Smooth muscle cell (in vitro differentiated cells): ENCODE results near the gene ARCN1. TPM values are rescaled to one million over a fixed set of nuclear protein-coding genes. Genes with fewer than 3 reads are reported as not detected.

Experiments used
- DNase-seq: peaks from one replicate; lab custom pipeline; 2025; ENCODE audit not compliant: unreplicated experiment; lab: John Stamatoyannopoulos, UW
- H2AFZ ChIP-seq: fragments of 200-600 bp; sonication (generic); 2 replicates; pipeline ENCODE4 v1.6.0; 2016; ENCODE audit warnings: antibody characterized with exemption, low read depth, mild to moderate bottlenecking
- H3F3A ChIP-seq: fragments of 200-600 bp; sonication (generic); 2 replicates; pipeline ENCODE4 v1.6.0; 2017; ENCODE audit warnings: antibody characterized with exemption, low read depth
- H3K27ac ChIP-seq: fragments of 200-600 bp; sonication (generic); 2 replicates; pipeline ENCODE4 v1.5.1; 2016; ENCODE audit warnings: low read depth, mild to moderate bottlenecking
- H3K27me3 ChIP-seq: fragments of 200-600 bp; sonication (generic); 2 replicates; pipeline ENCODE4 v1.6.1; 2016; ENCODE audit warnings: low read depth, mild to moderate bottlenecking
- H3K36me3 ChIP-seq: fragments of 200-600 bp; sonication (generic); 2 replicates; pipeline ENCODE4 v1.5.1; 2016; ENCODE audit warnings: low read depth
- H3K4me1 ChIP-seq: fragments of 200-600 bp; sonication (generic); 2 replicates; pipeline ENCODE4 v1.5.1; 2016; ENCODE audit warnings: low read depth
- H3K4me2 ChIP-seq: fragments of 200-600 bp; sonication (generic); 2 replicates; pipeline ENCODE4 v1.6.0; 2016; ENCODE audit warnings: mild to moderate bottlenecking
- H3K4me3 ChIP-seq: fragments of 200-600 bp; sonication (generic); 2 replicates; pipeline ENCODE4 v1.5.1; 2016; ENCODE audit warnings: mild to moderate bottlenecking
- H3K79me2 ChIP-seq: fragments of 200-600 bp; sonication (generic); 2 replicates; pipeline ENCODE4 v1.6.0; 2016; ENCODE audit warnings: low read depth, mild to moderate bottlenecking
- H3K9ac ChIP-seq: fragments of 200-600 bp; sonication (generic); 2 replicates; pipeline ENCODE4 v1.6.0; 2016; ENCODE audit warnings: low read depth
- H3K9me3 ChIP-seq: fragments of 200-600 bp; sonication (generic); replicated peaks from 2 replicates; pipeline ENCODE4 v1.5.1; 2016; ENCODE audit warnings: low read depth
- H4K20me1 ChIP-seq: fragments of 200-600 bp; sonication (generic); 2 replicates; pipeline ENCODE4 v1.6.0; 2016; ENCODE audit warnings: low read depth
- CTCF ChIP-seq: fragments of 200-600 bp; sonication (generic); IDR thresholded peaks from 2 replicates; pipeline ENCODE4 v1.5.1; 2017; ENCODE audit warnings: borderline replicate concordance, mild to moderate bottlenecking, antibody characterized with exemption; ENCODE audit not compliant: insufficient read depth, poor library complexity, severe bottlenecking
- WGBS: methylation state at CpG from one replicate; pipeline ENCODE4 v1.1.7; 2016; ENCODE audit warnings: low lambda C conversion rate; 5-methylcytosine and 5-hydroxymethylcytosine counted together
- polyA plus RNA-seq: library from polyadenylated mRNA; unstranded; fragments of >200 nt; fragmentation: Nextera tagmentation; extraction: Ambion mirVana; gene quantifications from 2 replicates; pipeline ENCODE4 v1.2.1, GENCODE V29; 2016
- total RNA-seq: library from RNA; depleted of rRNA; stranded (reverse); fragments of >200 nt; gene quantifications from 2 replicates; pipeline ENCODE4 v1.2.3, GENCODE V29; 2014

Gene ARCN1
- total and polyA plus RNA-seq, 2 experiments from 2014 or later, result 285 to 314 TPM

- WGBS, result 28% methylated on average over 12 of the region's 12 CpGs
- peaks cover 7% of the 10 kb centered on the region for H3K4me1 ChIP-seq
- H3K27me3 ChIP-seq, result no peaks in the 10 kb centered on the region
- TF ChIP-seq CTCF, result no peak
- no peak overlapping the region for H2AFZ ChIP-seq
- H4K20me1 ChIP-seq, result no peaks in the 10 kb centered on the region
- H3K79me2 ChIP-seq, result no peaks in the 10 kb centered on the region
- no peaks in the 10 kb centered on the region for H3K9me3 ChIP-seq
- H3K9ac ChIP-seq, result no peak overlapping the region
- no peak overlapping the region for H3K27ac ChIP-seq
- DNase-seq, result no peak
- no peaks in the 10 kb centered on the region for H3K36me3 ChIP-seq
- peak overlapping the region; percentile 68 for H3K4me3 ChIP-seq
- H3F3A ChIP-seq, result no peaks in the 10 kb centered on the region
- H3K4me2 ChIP-seq, result peak overlapping the region; percentile 95
Observed at GRCh38 chr11:118531597-118532084, 40.6 kb upstream of the ARCN1 start.

- H3K36me3 ChIP-seq, result no peaks in the 10 kb centered on the region
- TF ChIP-seq CTCF, result no peak
- no peaks in the 10 kb centered on the region for H3K27me3 ChIP-seq
- no peak for DNase-seq
- 92% methylated on average over 10 of the region's 10 CpGs for WGBS
- H3K4me2 ChIP-seq, result peak overlapping the region; percentile 95
- no peak overlapping the region for H2AFZ ChIP-seq
- H3K9ac ChIP-seq, result no peak overlapping the region
- no peaks in the 10 kb centered on the region for H3F3A ChIP-seq
- H4K20me1 ChIP-seq, result no peaks in the 10 kb centered on the region
- no peaks in the 10 kb centered on the region for H3K9me3 ChIP-seq
- H3K79me2 ChIP-seq, result no peaks in the 10 kb centered on the region
- H3K27ac ChIP-seq, result no peak overlapping the region
- H3K4me1 ChIP-seq, result peaks cover 7% of the 10 kb centered on the region
- peak overlapping the region; percentile 68 for H3K4me3 ChIP-seq
Observed at GRCh38 chr11:118532091-118532490, 40.1 kb upstream of the ARCN1 start.

- H3K27ac ChIP-seq, result no peak overlapping the region
- H3K4me3 ChIP-seq, result no peak overlapping the region
- WGBS, result 93% methylated on average over 19 of the region's 19 CpGs
Observed at GRCh38 chr11:118532852-118533768, 39.1 kb upstream of the ARCN1 start.

More at GRCh38 chr11:118532852-118533768, 39.1 kb upstream of the ARCN1 start:
- no peak for DNase-seq
- no peaks in the 10 kb centered on the region for H3F3A ChIP-seq
- H4K20me1 ChIP-seq, result no peaks in the 10 kb centered on the region
- H3K36me3 ChIP-seq, result no peaks in the 10 kb centered on the region
- H3K4me2 ChIP-seq, result no peak overlapping the region
- H3K27me3 ChIP-seq, result no peaks in the 10 kb centered on the region
- TF ChIP-seq CTCF, result no peak
- H3K9ac ChIP-seq, result no peak overlapping the region
- H3K4me1 ChIP-seq, result peaks cover 7% of the 10 kb centered on the region
- H3K9me3 ChIP-seq, result no peaks in the 10 kb centered on the region
- H3K79me2 ChIP-seq, result no peaks in the 10 kb centered on the region
- no peak overlapping the region for H2AFZ ChIP-seq
